ENCODE measurements around the gene DNAAF2.
"Not testable (repeated sequence)": the region's sequence is repeated elsewhere in the genome, so short reads cannot be mapped to it uniquely, and the experiment has no call there.

DNA sequence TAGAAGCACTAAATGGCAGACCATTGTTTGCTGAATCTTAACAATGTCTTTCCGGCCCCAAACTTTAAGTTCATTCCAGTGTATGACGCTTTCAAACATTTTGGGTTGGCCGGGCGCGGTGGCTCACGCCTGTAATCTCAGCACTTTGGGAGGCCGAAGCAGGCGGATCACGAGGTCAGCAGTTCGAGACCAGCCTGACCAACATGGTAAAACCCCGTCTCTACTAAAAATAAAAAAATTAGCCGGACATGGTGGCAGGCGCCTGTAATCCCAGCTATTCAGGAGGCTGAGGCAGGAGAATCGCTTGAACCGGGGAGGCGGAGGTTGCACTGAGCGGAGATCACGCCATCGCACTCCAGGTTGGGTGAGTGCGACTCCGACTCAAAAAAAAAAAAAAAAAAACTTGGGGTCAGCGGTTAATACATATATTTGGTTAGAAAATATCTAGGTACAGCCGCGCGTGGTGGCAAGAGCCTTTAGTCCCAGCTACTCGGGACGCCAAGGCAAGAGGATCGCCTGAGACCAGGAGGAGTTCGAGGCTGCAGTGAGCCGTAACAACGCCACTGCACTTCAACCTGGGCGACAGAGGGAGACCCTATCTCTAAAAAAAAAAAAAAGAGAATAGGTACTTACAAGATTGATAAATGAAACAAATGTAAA lies 49.9 kb downstream of the DNAAF2 start:
- TF ChIP-seq, protein P1, sequence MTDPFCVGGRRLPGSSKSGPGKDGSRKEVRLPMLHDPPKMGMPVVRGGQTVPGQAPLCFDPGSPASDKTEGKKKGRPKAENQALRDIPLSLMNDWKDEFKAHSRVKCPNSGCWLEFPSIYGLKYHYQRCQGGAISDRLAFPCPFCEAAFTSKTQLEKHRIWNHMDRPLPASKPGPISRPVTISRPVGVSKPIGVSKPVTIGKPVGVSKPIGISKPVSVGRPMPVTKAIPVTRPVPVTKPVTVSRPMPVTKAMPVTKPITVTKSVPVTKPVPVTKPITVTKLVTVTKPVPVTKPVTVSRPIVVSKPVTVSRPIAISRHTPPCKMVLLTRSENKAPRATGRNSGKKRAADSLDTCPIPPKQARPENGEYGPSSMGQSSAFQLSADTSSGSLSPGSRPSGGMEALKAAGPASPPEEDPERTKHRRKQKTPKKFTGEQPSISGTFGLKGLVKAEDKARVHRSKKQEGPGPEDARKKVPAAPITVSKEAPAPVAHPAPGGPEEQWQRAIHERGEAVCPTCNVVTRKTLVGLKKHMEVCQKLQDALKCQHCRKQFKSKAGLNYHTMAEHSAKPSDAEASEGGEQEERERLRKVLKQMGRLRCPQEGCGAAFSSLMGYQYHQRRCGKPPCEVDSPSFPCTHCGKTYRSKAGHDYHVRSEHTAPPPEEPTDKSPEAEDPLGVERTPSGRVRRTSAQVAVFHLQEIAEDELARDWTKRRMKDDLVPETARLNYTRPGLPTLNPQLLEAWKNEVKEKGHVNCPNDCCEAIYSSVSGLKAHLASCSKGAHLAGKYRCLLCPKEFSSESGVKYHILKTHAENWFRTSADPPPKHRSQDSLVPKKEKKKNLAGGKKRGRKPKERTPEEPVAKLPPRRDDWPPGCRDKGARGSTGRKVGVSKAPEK (CRISPR knock-in tag; IDR thresholded peaks at IDR 0.05; ENCODE audit: borderline replicate concordance) = not testable (repeated sequence)
- TF ChIP-seq DNMT1 (CRISPR knock-in tag; IDR thresholded peaks at IDR 0.05); POLR2AphosphoS2 (IDR thresholded peaks at IDR 0.05; ENCODE audit: low read depth, low read length); XRCC5 (optimal IDR thresholded peaks at IDR 0.05; ENCODE audit: low read length); ONECUT2 (CRISPR knock-in tag; IDR thresholded peaks at IDR 0.05); RAD21 (CRISPR knock-in tag; IDR thresholded peaks at IDR 0.05); SIN3A (IDR thresholded peaks at IDR 0.05; ENCODE audit: borderline replicate concordance, low read depth, low read length); HES4 (CRISPR knock-in tag; IDR thresholded peaks at IDR 0.05; ENCODE audit: borderline replicate concordance); POLR2A (IDR thresholded peaks at IDR 0.05; ENCODE audit: insufficient read depth in 1 of 2, low read depth in 2 of 2, low read length in 2 of 2); ZNF260 (CRISPR knock-in tag; IDR thresholded peaks at IDR 0.05; ENCODE audit: borderline replicate concordance, low read depth): not testable (repeated sequence)
- TF ChIP-seq, protein P2, sequence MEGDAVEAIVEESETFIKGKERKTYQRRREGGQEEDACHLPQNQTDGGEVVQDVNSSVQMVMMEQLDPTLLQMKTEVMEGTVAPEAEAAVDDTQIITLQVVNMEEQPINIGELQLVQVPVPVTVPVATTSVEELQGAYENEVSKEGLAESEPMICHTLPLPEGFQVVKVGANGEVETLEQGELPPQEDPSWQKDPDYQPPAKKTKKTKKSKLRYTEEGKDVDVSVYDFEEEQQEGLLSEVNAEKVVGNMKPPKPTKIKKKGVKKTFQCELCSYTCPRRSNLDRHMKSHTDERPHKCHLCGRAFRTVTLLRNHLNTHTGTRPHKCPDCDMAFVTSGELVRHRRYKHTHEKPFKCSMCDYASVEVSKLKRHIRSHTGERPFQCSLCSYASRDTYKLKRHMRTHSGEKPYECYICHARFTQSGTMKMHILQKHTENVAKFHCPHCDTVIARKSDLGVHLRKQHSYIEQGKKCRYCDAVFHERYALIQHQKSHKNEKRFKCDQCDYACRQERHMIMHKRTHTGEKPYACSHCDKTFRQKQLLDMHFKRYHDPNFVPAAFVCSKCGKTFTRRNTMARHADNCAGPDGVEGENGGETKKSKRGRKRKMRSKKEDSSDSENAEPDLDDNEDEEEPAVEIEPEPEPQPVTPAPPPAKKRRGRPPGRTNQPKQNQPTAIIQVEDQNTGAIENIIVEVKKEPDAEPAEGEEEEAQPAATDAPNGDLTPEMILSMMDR (CRISPR knock-in tag; IDR thresholded peaks at IDR 0.05) = not testable (repeated sequence)
- TF ChIP-seq, protein P3, sequence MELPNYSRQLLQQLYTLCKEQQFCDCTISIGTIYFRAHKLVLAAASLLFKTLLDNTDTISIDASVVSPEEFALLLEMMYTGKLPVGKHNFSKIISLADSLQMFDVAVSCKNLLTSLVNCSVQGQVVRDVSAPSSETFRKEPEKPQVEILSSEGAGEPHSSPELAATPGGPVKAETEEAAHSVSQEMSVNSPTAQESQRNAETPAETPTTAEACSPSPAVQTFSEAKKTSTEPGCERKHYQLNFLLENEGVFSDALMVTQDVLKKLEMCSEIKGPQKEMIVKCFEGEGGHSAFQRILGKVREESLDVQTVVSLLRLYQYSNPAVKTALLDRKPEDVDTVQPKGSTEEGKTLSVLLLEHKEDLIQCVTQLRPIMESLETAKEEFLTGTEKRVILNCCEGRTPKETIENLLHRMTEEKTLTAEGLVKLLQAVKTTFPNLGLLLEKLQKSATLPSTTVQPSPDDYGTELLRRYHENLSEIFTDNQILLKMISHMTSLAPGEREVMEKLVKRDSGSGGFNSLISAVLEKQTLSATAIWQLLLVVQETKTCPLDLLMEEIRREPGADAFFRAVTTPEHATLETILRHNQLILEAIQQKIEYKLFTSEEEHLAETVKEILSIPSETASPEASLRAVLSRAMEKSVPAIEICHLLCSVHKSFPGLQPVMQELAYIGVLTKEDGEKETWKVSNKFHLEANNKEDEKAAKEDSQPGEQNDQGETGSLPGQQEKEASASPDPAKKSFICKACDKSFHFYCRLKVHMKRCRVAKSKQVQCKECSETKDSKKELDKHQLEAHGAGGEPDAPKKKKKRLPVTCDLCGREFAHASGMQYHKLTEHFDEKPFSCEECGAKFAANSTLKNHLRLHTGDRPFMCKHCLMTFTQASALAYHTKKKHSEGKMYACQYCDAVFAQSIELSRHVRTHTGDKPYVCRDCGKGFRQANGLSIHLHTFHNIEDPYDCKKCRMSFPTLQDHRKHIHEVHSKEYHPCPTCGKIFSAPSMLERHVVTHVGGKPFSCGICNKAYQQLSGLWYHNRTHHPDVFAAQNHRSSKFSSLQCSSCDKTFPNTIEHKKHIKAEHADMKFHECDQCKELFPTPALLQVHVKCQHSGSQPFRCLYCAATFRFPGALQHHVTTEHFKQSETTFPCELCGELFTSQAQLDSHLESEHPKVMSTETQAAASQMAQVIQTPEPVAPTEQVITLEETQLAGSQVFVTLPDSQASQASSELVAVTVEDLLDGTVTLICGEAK (IDR thresholded peaks at IDR 0.05) = not testable (repeated sequence)
- TF ChIP-seq, protein P3 (CRISPR knock-in tag; IDR thresholded peaks at IDR 0.05) = not testable (repeated sequence)
- TF ChIP-seq, protein P4, sequence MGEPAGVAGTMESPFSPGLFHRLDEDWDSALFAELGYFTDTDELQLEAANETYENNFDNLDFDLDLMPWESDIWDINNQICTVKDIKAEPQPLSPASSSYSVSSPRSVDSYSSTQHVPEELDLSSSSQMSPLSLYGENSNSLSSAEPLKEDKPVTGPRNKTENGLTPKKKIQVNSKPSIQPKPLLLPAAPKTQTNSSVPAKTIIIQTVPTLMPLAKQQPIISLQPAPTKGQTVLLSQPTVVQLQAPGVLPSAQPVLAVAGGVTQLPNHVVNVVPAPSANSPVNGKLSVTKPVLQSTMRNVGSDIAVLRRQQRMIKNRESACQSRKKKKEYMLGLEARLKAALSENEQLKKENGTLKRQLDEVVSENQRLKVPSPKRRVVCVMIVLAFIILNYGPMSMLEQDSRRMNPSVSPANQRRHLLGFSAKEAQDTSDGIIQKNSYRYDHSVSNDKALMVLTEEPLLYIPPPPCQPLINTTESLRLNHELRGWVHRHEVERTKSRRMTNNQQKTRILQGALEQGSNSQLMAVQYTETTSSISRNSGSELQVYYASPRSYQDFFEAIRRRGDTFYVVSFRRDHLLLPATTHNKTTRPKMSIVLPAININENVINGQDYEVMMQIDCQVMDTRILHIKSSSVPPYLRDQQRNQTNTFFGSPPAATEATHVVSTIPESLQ (CRISPR knock-in tag; conservative IDR thresholded peaks at IDR 0.05) = not testable (repeated sequence)
